HG03520 (cell line): ENCODE results near the gene DUSP1.
"Not testable (repeated sequence)": the region's sequence is repeated elsewhere in the genome, so short reads cannot be mapped to it uniquely, and the experiment has no call there.

Experiments
- ATAC-seq: cut with Tn5 transposase; IDR thresholded peaks from one replicate; pipeline ENCODE4 v1.9.1; 2021; ENCODE audit warnings: mild to moderate bottlenecking, moderate library complexity; ENCODE audit not compliant: unreplicated experiment

DUSP1 gene

DNA sequence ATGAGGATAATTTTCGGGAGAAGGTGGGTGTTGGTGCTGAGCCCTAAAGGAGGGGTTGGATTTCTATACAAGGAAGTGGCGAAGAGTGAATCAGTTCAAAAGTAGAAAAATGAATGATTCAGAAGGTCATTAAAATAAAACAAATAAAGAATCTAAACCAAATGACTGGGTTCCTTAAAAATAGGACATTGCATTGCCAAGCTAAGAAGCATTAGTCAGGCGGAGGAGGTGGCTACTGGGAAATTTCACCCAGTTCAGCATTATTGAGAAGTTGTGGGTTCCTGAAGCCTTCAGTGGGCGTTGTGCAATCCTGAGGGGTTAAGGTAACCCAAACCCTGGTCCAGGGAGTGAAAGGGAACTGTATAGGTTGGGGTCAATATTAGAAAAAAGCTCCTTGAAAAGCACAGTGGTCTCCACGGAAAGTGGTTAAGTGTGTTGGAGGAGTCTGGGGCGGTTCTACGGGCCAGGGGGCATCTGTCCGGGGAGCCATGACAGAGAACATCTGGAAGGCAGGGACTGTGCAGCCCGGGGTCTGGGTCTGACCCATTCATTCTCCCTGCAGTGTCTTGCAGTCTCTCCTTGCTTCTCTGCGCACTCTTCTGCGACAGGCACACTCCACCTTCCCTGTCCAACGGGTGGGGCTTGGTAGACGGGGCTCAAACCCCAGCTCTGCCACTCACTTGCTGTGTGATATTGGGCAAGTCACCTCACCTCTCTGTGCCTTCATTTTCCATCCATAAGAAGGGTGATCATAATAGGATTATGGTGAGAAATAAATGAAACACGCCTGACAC lies 27.6 kb upstream of the DUSP1 start:
- ATAC-seq: no peak

DNA sequence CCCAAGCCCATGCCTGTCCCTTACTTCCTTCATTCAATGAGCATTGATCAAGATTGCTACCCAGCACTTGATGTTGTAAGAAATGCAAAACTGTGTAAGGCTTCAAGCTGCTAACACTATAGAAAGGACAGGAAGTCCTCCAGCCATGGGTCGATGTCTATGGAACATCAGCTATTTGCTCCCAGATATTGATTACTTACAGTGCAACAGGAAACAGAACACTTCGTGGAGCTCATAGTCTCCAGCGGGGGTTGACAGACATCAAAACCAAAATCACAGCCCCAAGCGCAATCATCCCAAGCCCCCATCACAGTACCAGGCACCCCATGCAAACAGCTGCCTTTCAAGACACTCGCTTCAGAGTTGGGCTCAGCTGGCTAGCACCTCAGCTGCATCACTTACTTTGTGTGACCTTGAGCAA lies 26.8 kb upstream of the DUSP1 start:
- ATAC-seq: no peak

DNA sequence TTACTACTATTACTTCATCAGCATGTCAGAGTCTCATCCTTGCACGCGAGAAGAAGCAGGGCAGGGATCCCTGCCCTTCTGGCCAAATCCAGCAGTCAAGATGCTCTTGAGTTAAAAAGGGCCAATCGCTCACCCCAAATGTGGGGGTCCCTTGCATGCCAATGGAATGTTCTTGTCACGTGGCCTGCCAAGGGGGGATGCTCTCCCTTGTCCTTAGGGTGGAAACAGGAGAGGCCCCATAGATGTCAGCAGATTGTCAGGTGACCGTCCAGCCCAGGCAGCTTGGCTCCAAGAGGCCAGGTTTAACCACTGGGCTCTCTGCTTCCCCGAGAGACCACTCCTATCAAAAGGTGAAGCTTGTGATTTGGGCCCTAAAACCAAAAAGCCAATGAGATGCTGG lies 25.3 kb upstream of the DUSP1 start:
- no peak for ATAC-seq

DNA sequence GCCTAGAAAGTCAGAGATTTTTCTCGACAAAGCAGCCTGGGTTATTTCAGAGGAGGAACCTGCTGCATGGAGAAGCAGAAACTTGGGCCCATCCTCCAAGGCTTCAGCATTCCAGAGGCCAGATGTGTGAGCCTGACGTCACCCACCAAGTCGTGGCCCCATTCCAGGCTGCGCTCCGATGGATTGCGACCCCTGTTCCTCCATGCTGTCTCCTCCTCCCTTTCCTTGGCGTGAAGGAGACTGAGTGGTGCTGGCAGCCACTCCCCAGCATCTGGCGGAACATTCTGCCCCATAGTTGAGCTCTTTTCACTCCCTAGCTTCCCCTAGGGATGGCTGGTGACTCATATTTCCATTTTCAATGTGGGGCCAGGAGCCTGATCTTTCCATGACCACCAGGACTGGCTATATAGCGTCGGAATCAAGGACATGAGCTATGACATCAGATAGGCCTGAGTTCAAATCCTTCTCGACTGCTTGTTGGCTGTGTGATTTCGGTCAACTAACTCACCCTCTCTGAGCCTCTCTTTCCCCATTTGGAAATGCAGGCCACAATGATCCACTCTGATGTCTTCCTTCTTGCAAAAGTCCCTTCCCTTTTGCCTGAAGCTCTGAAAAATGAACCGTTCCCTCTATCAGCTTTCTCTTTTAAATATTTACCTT lies 24.5 kb upstream of the DUSP1 start:
- no peak for ATAC-seq

DNA sequence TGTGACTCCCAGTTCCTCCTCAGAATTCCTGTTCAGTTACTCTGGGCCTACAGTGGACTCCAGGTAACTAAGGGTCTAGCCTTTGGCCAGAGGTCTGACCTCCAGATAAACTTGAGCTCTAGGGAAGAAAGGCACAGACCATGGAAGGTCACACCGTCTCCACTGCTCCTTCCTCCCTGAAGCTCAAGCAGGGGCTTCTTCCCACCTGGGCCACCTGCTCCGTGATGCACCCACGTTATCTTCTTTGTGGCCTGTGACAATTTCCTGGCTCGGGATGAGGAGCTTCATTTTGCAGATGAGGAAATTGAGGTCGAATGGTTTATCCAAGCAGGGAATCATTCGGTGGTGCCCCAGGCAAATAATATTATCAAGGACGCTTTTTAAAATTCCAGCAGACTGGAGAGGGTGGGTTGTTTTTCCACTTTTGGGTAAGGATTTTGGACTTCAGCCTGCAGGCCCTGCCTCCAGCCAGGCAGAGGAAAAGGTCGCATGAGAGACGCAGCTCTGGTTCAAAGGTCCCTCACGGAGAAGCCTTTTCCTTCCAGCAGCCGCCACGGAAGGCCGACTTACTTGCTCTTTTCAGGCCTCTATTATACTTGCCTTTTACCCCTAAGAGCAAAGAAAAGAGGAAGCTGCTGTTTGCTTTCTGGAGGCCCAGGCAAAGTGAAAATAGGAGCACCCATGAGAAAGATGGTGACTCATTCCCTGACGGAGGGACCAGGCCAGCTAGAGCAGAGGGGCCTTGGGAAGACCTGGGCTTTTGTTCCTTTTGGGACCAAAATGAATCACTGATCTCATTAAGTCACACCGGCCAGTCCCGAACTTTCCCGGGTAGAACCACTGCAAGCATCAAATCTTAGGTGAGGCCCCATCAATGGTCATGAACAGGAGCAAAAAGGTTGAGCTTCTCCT lies 22.8 kb upstream of the DUSP1 start:
- ATAC-seq: no peak

DNA sequence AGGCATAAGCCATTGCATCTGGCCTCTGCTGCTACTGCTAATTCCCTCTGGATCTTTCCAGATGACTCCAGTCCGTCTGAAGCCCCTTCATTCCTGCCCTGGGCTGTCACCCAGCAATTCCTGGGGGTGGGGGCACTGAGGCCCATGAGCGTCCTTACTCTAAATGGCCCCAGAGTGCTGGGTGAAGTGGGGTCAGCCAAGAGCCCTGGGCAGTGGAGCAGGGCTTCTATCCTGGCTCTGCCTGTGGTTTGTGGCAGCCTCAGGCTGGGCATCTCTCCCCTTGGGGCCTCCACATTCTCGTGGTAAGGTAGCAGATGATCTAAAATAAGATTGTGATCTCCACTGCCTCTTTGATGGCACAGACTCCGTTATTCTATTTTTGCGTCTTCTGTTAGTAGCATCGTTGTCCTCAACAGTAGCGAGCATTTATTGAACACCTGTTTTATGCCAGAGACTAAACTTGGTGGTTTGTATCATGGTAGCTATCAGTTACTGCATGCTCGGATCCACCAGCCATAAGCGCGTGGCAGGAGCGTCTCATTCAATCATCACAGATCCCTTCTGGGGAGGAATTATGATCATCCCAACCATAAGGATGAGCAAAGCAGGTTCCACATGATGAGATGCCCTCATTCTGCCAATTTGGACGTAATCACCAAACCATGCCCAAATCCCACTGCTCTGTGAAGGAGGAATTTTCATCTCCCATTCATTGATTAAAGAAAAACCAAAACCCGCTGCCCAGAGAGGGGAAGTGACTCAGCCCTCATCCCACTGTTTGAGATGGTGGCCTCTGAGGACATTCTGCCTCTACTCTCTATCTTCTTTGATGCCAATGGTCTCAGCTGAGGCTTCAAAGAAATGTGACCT lies 21.9 kb upstream of the DUSP1 start:
- ATAC-seq: no peak

DNA sequence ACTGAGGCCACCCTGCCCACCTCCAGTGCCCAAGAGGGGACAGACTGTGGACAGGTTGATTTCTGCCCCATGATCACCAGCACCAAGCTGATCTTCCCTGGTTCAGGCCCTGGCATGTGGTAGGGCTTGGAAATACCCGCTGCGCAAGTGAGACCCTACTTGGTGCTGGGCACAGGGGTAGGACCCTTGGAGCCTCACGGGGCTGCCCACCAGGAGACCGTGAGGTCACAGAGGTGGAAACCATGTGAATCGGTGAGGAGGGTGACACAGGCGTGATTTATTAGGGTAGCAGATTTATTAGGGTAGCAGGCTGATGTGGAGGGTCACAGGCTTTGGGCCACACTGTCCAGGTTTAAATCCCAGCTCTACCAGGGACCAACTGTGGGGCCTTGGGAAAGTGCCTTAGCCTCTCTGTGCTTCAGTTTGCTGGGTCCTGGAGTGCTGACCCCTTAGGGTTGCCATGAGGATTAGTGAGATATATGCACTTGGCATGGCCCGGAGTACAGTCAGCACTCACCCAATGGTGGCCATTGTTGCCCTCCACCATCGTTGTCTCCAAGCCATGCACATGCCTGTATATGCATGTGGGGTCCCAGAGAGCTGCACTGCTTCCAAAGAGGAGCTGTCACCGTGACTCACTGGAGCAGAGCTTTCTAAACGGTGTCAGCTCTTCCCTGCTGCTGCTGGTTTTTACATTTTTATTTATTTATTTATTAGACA lies 20.9 kb upstream of the DUSP1 start:
- ATAC-seq: no peak

DNA sequence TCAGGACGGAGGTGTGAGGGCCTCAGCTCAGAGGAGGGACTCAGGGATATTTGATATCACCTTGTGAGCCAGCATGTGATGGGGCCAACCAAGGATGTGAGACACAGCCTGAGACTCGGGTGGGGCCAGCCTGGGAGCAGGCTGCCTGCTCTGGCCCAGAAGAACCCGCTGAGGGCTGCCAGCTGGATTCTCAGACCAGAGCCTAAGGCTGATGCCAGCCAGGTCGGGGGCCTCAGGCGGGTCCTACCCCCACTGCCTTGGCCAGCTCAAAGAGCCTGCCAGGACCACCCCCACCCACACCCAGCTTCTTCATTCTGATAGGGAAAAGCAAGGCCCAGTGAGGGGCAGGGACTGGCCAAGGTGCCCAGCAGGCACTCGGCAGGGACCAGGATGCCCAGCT lies 20.3 kb upstream of the DUSP1 start:
- no peak for ATAC-seq

DNA sequence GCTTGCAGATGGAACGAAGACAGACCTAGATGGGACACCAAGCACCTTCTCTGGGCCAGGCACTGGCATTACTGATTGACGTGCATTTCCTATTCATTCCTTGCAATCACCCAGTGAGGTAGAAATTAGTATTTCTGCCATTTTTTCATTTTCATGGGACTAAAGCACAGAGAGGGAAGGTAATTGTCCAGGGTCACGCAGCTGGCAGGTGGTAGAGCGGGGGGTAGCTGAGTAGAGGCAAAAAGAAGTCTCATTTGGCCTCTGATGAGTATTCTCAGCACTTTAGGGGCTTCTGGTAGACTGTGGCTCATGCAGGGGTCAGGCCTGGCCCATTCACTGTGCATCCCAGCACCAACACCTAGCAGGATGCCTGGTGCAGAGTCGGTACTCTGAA lies 19.5 kb upstream of the DUSP1 start:
- no peak for ATAC-seq

DNA sequence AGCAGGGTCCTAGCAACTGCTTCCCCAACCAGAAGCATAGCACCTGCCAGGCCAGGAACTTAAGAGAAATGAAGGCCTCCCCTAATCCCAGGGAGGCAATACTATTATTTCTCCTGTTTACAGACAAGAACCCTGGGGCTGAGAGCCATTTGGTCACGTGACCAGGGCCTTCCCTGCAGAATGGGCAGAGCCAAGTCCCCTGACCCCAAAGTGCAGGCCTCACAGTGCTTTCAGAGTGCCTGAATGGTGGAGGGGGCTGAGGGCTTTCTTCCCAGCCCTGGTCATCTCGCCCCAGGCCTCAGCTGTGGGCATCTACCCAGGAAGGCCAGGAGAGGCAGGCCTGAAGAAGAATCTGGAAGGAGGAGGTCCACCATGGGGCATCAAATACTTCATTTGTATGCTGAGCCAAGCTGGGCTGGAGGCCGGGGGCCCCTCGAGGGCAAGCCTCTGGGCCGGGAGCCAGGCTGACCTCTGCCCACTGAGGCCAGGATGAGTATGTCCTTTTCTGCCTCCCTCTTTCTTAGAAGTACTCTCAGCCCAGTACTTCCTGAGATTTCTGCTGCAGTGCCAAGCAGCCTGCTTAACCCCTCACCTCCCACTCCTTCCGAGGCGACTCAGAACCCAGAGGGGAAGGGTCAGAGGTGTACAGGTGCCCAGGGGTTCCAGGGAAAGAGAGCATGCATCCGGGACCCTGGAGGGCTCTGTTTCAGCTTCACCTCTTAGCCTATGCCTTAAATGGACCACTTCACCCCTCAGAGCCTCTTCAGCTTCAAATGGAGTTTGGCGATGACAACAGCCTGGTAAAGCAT lies 18.9 kb upstream of the DUSP1 start:
- no peak for ATAC-seq

DNA sequence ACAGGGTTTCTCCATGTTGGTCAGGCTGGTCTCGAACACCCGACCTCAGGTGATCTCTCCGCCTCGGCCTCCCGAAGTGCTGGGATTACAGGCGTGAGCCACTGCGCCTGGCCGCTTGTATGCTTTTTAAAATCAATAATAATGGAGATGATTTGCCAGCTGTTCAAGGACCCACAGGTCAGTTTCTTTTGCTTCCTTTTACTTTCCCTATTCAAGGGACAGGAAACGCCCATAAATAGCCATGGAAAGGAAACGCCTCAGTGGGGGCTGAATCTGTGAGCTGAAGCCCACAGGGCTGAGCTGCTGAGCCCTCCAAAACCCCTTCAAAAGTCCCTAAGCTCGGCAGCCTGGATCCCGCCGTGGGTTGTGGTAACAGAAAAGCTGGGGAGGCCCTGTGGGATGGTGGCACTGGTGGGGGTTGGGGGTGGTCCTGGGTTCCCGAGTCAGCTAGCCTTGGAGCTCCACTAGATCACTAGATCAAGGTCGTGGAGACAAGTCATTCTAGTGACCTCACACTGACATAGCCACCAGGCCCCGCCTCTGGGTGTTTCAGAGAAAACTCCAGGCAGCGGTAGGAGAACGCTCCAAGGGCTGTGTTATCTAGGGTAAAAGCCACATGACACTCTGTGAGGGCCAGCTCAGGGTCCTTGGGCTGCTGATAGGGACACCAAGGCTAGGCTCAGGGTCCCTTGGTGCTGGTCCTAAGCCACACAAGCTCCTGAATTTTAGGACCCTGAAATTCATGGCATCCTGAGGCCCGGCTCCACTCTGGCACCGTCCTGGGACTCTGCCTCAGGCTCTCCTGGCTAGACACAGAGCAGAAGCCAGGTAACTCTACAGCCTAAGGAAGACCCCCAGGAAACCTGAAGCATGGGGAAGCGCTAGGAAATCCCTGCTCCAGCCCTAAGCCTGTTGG lies 18.0 kb upstream of the DUSP1 start:
- no peak for ATAC-seq

DNA sequence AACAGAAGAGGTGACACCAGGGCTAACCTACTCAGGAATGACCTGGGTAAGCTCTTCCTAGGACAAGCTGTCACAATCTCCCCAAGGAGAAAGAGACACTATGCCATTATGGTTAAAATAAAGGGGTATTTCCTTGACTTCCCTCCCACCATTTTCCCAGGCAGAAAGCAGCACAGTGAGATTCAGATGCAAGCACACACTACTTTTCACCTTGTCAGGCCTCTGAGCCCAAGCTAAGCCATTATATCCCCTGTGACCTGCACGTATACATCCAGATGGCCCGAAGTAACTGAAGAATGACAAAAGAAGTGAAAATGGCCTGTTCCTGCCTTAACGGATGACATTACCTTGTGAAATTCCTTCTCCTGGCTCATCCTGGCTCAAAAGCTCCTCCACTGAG lies 16.5 kb upstream of the DUSP1 start:
- not testable (repeated sequence) for ATAC-seq

DNA sequence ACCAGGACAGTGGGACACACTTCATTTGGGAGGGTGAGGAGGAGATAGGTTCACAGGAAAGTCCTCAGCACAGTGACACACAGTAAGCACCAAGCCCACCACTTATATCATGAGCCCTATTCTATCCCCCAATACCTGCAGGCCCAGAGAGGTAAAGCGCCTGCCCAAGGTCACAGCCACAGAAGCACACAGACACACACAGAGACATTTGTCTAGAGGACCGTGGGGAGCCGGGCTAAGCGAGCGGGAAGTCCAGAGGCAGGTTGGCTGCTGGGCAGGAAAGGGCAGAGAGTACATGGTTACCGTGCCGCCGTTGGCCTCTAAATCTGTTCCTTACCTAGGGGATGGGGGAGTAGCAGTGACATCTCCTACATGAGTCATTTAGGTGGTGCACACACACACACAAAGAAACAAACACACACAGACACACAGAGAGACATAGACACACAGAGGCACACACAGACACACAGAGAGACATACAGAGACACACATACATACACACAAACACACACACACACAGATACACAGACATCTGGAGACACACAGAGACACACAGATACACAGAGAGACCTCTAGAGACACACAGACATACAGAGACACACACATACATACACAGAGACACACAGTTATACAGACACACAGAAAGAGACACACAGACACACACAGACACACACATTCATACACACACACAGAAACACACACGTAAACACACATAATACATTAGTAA lies 15.9 kb upstream of the DUSP1 start:
- ATAC-seq: no peak

DNA sequence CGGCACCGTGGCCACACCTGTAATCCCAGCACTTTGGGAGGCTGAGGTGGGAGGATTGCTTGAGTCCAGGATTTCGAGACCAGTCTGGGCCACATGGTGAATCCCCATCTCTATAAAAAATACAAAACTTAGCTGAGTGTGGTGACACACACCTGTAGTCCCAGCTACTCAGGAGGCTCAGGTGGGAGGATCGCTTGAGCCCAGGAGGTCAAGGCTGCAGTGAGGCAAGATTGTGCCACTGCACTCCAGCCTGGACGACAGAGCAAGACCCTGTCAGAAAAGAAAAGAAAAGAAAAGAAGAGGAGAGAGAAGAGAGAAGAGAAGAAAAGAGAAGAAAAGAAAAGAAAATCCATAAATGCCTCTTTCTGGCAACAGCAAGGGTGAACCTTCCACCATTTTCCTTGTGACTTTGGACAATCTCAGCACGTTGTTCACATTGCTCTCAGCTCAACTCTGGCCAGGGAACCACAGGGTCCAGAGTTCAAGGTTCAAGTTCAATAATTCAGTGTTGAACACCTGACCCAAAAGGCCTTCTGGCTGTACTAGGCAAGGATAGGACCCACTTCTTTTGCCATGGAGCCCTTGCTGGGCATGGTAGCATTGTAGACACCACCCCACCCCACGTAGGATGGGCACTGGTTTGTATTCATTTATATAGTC lies 14.6 kb upstream of the DUSP1 start:
- no peak for ATAC-seq

DNA sequence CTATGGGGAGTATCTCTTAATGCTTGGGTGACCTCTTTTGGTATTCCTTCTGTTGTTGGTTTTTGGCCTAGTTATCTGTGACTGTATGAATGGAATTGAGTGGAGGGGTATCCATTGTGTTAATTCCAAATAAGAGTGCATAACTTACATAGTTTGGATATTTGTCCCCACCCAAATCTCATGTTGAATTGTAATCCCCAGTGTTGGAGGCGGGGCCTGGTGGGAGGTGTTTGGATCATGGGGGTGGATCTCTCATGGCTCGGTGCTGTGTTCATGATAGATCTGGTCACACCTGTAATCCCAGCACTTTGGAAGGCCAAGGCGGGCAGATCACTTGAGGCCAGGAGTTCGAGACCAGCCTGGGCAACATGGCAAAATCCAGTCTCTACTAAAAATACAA lies 13.2 kb upstream of the DUSP1 start:
- not testable (repeated sequence) for ATAC-seq

DNA sequence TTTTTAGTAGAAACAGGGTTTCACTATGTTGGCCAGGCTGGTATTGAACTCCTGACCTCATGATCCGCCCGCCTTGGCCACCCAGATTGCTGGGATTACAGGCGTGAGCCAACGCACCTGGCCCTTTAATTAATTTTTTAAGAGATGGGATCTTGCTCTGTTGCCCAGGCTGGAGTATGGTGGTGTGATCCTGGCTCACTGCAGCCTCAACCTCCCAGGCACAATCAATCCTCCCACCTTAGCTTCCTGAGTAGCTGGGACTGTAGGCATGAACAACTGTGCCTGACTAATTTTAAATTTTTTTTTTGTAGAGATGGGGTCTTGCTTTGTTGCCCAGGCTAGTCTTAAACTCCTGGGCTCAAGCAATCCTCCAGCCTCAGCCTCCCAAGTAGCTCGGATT lies 12.3 kb upstream of the DUSP1 start:
- ATAC-seq: not testable (repeated sequence)
